Liver (tissue), 9 donors: Measurements from ENCODE around the gene GOT2. TPM values are rescaled to one million over a fixed set of nuclear protein-coding genes. Genes with fewer than 3 reads are reported as not detected.
A peak's percentile ranks its signal among the peaks of the same experiment; 100 is the strongest.
"Not testable (repeated sequence)": the region's sequence is repeated elsewhere in the genome, so short reads cannot be mapped to it uniquely, and the experiment has no call there.

Experiments
- DNase-seq: peaks from one replicate; pipeline ENCODE4 v3.0.0-alpha.2; 2017; ENCODE audit warnings: low spot score
- H3K27ac ChIP-seq, 2 donors: one replicate each; pipeline ENCODE4 v1.7.0; 2013; ENCODE audit warnings: inconsistent platforms in 2 of 2, low read length in 2 of 2, control low read depth in 1 of 2, low read depth in 1 of 2, mild to moderate bottlenecking in 1 of 2
- H3K27me3 ChIP-seq, 4 donors: one replicate each; pipeline versions ENCODE4 v1.6.1 to v1.7.0; 2013; ENCODE audit warnings: low read length in 3 of 4, inconsistent platforms in 1 of 4, mild to moderate bottlenecking in 1 of 4, moderate library complexity in 1 of 4; ENCODE audit not compliant: control insufficient read depth in 4 of 4, insufficient read depth in 4 of 4
- H3K36me3 ChIP-seq, 4 donors: one replicate each; pipeline versions ENCODE4 v1.6.1 to v1.7.0; 2013; ENCODE audit warnings: low read length in 3 of 4, mild to moderate bottlenecking in 3 of 4, low read depth in 1 of 4, moderate library complexity in 1 of 4; ENCODE audit not compliant: control insufficient read depth in 4 of 4, insufficient read depth in 3 of 4
- H3K4me1 ChIP-seq, 4 donors: one replicate each; pipeline versions ENCODE4 v1.6.1 to v1.7.0; 2013; ENCODE audit warnings: low read length in 3 of 4, mild to moderate bottlenecking in 3 of 4, moderate library complexity in 1 of 4; ENCODE audit not compliant: control insufficient read depth in 4 of 4, insufficient read depth in 4 of 4
- H3K4me3 ChIP-seq, 3 donors: one replicate each; pipeline versions ENCODE4 v1.6.1 to v1.7.0; 2013; ENCODE audit warnings: low read length in 3 of 3, control low read depth in 1 of 3, low read depth in 1 of 3, mild to moderate bottlenecking in 1 of 3
- H3K9ac ChIP-seq, 2 donors: one replicate each; pipeline ENCODE4 v1.7.0; 2013; ENCODE audit warnings: low read length in 2 of 2, mild to moderate bottlenecking in 2 of 2, moderate library complexity in 2 of 2, control low read depth in 1 of 2, low read depth in 1 of 2
- H3K9me3 ChIP-seq, 4 donors: one replicate each; pipeline versions ENCODE4 v1.6.1 to v1.7.0; 2013; ENCODE audit warnings: low read length in 3 of 4; ENCODE audit not compliant: control insufficient read depth in 4 of 4
- EGR1 ChIP-seq, 2 donors: IDR thresholded peaks; 2 replicates each; pipeline ENCODE4 v1.6.1; 2016 to 2018; ENCODE audit warnings: antibody characterized with exemption in 2 of 2, low read depth in 2 of 2
- FOXA1 ChIP-seq: IDR thresholded peaks from 2 replicates; pipeline ENCODE4 v1.6.1; 2016; ENCODE audit warnings: antibody characterized with exemption
- FOXA2 ChIP-seq: IDR thresholded peaks from 2 replicates; pipeline ENCODE4 v1.6.1; 2016; ENCODE audit warnings: antibody characterized with exemption
- HNF4A ChIP-seq, 2 donors: conservative IDR thresholded peaks; 2 replicates each; pipeline ENCODE4 v1.6.1; 2016; ENCODE audit warnings: antibody characterized with exemption in 2 of 2, mild to moderate bottlenecking in 2 of 2
- RAD21 ChIP-seq, 2 donors: IDR thresholded peaks; 2 replicates each; pipeline ENCODE4 v1.6.1; 2016; ENCODE audit warnings: antibody characterized with exemption in 2 of 2, mild to moderate bottlenecking in 2 of 2
- RXRA ChIP-seq, 2 donors: IDR thresholded peaks; 2 replicates each; pipeline ENCODE4 v1.6.1; 2017 to 2018; ENCODE audit warnings: antibody characterized with exemption in 2 of 2, mild to moderate bottlenecking in 1 of 2
- YY1 ChIP-seq: IDR thresholded peaks from 2 replicates; pipeline ENCODE4 v1.6.1; 2016; ENCODE audit warnings: antibody characterized with exemption, mild to moderate bottlenecking
- WGBS: extraction: QIAGEN DNeasy Blood & Tissue Kit; methylation state at CpG from one replicate; pipeline ENCODE4 v1.1.7; 2013; 5-methylcytosine and 5-hydroxymethylcytosine counted together
- polyA plus RNA-seq, 2 donors: library from polyadenylated mRNA; stranded (reverse) in 1 of 2; unstranded in 1 of 2; fragments of 200-250 nt in 1 of 2; fragments of >200 nt in 1 of 2; fragmentation: Nextera tagmentation in 1 of 2; extraction: Ambion mirVana in 1 of 2; gene quantifications; one replicate each; pipeline versions ENCODE4 v1.2.1 to v1.2.3, GENCODE V29; 2013 to 2015
- total RNA-seq, 2 donors: library from RNA; depleted of rRNA; stranded (reverse); fragments of >200 nt; gene quantifications; one replicate each; pipeline ENCODE4 v1.2.3, GENCODE V29; 2014
- TF ChIP-seq, protein P1 (sequence below): IDR thresholded peaks from 2 replicates; pipeline ENCODE4 v1.6.1; 2016; ENCODE audit warnings: antibody characterized with exemption, mild to moderate bottlenecking
- TF ChIP-seq, protein P2 (sequence below): IDR thresholded peaks from 2 replicates; pipeline ENCODE4 v1.6.1; 2016; ENCODE audit warnings: antibody characterized with exemption
- TF ChIP-seq, protein P3 (sequence below): IDR thresholded peaks from 2 replicates; pipeline ENCODE4 v1.6.1; 2016; ENCODE audit warnings: antibody characterized with exemption
- TF ChIP-seq, protein P4 (sequence below): fragments of 150-350 bp; IDR thresholded peaks from 2 replicates; pipeline ENCODE4 v1.5.1; 2017; ENCODE audit warnings: improper control_type of control experiment, low read depth, low read length; ENCODE audit not compliant: missing input control
- TF ChIP-seq, protein P5 (sequence below): IDR thresholded peaks from 2 replicates; pipeline ENCODE4 v1.6.1; 2016; ENCODE audit warnings: antibody characterized with exemption
- donor health status: healthy.
- donor health status: healthy.
- donor health status: healthy.
- donor health status: healthy.
- donor health status: healthy.

GOT2 gene
- total and polyA plus RNA-seq, 4 donors: 80.2 to 216 (median 136) TPM

DNA sequence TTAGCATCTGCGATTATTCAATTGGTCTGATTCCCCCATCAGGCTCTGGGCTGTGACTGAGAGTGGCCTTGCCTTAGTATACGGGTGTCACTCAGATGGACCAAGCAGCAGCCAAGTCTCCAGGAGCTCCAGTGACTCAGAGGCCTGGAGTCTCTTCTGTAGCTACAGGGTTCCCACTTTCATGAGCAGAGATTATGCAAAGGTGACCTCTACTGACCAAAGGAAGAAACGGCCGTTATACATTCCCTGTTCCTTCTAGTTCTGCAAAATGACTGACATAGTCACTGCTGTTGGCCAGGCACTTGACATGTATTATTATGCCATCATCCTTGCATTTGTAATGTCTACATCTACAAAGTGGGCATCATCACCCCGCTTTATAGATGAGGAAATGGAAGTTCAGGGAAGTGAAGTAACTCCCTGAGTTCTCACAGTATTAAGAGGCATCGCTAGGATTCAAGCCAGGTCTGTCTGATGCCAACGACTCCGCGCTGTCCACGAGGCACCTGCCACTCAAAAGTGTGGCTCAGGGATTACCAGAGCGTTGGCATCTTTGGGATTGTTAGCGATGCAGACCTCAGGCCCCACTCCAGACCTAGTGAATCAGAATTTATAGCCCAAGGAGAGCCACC, 72.8 kb downstream of the GOT2 start:
- no peak for DNase-seq
- Histone ChIP-seq H3K9me3 (no peaks in the 10 kb centered on the region), H3K27me3 (no peaks in the 10 kb centered on the region), H3K4me3 (no peak overlapping the region), H3K27ac (no peak overlapping the region), H3K9ac (no peak overlapping the region), H3K36me3 (peaks cover 0 to under 1% (median 0%) of the 10 kb centered on the region in 4 donors), H3K4me1 (no peaks in the 10 kb centered on the region)
- TF ChIP-seq FOXA2 (no peak), EGR1 (IDR thresholded peaks at IDR 0.05; ENCODE audit: low read depth in 2 of 2) (no peak), FOXA1 (no peak), RXRA (IDR thresholded peaks at IDR 0.05) (no peak), RAD21 (IDR thresholded peaks at IDR 0.05) (peak; percentile 87), HNF4A (conservative IDR thresholded peaks at IDR 0.05) (no peak)
- TF ChIP-seq, protein P1, sequence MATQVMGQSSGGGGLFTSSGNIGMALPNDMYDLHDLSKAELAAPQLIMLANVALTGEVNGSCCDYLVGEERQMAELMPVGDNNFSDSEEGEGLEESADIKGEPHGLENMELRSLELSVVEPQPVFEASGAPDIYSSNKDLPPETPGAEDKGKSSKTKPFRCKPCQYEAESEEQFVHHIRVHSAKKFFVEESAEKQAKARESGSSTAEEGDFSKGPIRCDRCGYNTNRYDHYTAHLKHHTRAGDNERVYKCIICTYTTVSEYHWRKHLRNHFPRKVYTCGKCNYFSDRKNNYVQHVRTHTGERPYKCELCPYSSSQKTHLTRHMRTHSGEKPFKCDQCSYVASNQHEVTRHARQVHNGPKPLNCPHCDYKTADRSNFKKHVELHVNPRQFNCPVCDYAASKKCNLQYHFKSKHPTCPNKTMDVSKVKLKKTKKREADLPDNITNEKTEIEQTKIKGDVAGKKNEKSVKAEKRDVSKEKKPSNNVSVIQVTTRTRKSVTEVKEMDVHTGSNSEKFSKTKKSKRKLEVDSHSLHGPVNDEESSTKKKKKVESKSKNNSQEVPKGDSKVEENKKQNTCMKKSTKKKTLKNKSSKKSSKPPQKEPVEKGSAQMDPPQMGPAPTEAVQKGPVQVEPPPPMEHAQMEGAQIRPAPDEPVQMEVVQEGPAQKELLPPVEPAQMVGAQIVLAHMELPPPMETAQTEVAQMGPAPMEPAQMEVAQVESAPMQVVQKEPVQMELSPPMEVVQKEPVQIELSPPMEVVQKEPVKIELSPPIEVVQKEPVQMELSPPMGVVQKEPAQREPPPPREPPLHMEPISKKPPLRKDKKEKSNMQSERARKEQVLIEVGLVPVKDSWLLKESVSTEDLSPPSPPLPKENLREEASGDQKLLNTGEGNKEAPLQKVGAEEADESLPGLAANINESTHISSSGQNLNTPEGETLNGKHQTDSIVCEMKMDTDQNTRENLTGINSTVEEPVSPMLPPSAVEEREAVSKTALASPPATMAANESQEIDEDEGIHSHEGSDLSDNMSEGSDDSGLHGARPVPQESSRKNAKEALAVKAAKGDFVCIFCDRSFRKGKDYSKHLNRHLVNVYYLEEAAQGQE: no peak
- TF ChIP-seq, protein P2, sequence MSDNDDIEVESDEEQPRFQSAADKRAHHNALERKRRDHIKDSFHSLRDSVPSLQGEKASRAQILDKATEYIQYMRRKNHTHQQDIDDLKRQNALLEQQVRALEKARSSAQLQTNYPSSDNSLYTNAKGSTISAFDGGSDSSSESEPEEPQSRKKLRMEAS: no peak
- TF ChIP-seq, protein P3, sequence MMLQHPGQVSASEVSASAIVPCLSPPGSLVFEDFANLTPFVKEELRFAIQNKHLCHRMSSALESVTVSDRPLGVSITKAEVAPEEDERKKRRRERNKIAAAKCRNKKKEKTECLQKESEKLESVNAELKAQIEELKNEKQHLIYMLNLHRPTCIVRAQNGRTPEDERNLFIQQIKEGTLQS: no peak
- TF ChIP-seq, protein P4, sequence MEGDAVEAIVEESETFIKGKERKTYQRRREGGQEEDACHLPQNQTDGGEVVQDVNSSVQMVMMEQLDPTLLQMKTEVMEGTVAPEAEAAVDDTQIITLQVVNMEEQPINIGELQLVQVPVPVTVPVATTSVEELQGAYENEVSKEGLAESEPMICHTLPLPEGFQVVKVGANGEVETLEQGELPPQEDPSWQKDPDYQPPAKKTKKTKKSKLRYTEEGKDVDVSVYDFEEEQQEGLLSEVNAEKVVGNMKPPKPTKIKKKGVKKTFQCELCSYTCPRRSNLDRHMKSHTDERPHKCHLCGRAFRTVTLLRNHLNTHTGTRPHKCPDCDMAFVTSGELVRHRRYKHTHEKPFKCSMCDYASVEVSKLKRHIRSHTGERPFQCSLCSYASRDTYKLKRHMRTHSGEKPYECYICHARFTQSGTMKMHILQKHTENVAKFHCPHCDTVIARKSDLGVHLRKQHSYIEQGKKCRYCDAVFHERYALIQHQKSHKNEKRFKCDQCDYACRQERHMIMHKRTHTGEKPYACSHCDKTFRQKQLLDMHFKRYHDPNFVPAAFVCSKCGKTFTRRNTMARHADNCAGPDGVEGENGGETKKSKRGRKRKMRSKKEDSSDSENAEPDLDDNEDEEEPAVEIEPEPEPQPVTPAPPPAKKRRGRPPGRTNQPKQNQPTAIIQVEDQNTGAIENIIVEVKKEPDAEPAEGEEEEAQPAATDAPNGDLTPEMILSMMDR: peak; percentile 56
- WGBS: 29% methylated on average over 12 of the region's 12 CpGs

DNA sequence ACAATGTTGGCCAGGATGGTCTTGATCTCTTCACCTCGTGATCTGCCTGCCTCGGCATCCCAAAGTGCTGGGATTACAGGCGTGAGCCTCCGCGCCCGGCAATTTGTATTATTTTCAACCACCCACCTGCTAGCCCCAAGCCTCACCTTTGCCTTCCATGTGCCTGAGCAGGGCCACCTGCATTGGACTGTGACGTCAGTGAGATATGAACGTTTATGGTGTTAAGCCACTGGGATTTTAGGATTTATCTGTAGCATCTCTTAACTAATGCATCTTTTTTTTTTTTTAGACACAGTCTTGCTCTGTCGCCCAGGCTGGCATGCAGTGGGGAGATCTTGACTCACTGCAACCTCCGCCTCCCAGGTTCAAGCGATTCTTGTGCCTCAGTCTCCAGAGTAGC, 74.2 kb downstream of the GOT2 start:
- H3K27ac ChIP-seq, H3K36me3 ChIP-seq, H3K27me3 ChIP-seq, H3K9ac ChIP-seq, H3K4me1 ChIP-seq, H3K9me3 ChIP-seq, H3K4me3 ChIP-seq, DNase-seq: not testable (repeated sequence)
- 86% methylated on average over 11 of the region's 11 CpGs for WGBS

DNA sequence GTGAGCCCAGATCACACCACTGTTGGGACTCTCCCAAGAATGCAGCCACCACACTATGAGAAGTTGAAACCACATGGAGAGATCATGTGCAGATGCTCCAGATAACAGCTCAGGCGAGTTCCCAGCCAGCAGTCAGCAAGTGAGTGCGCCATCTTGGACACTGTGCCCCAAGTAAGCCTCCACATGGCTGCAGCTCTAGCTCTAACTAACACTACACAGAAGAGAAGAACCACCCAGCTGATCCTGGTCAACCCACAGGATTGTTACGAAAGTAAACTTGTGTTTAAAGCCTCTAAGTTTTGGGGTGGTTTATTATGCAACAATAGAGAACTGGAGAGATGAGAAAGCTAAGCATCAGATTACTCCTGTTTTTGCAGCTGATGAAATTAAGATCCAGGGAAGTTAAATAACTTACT, 75.3 kb downstream of the GOT2 start:
- no peaks in the 10 kb centered on the region for H3K4me1 ChIP-seq
- no peak overlapping the region for H3K4me3 ChIP-seq
- H3K27ac ChIP-seq: no peak overlapping the region
- no peak for DNase-seq
- TF ChIP-seq, protein P3: no peak
- no peak for TF ChIP-seq HNF4A (conservative IDR thresholded peaks at IDR 0.05)
- TF ChIP-seq, protein P5, sequence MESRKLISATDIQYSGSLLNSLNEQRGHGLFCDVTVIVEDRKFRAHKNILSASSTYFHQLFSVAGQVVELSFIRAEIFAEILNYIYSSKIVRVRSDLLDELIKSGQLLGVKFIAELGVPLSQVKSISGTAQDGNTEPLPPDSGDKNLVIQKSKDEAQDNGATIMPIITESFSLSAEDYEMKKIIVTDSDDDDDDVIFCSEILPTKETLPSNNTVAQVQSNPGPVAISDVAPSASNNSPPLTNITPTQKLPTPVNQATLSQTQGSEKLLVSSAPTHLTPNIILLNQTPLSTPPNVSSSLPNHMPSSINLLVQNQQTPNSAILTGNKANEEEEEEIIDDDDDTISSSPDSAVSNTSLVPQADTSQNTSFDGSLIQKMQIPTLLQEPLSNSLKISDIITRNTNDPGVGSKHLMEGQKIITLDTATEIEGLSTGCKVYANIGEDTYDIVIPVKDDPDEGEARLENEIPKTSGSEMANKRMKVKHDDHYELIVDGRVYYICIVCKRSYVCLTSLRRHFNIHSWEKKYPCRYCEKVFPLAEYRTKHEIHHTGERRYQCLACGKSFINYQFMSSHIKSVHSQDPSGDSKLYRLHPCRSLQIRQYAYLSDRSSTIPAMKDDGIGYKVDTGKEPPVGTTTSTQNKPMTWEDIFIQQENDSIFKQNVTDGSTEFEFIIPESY: no peak
- no peak for TF ChIP-seq YY1
- TF ChIP-seq FOXA1: no peak
- 90% methylated on average over 3 of the region's 3 CpGs for WGBS
- no peak overlapping the region for H3K9ac ChIP-seq
- no peaks in the 10 kb centered on the region for H3K36me3 ChIP-seq
- H3K27me3 ChIP-seq: no peaks in the 10 kb centered on the region
- H3K9me3 ChIP-seq: no peaks in the 10 kb centered on the region
